ENCODE data around the gene IKBKE. TPM values are rescaled to one million over a fixed set of nuclear protein-coding genes. Genes with fewer than 3 reads are reported as not detected.

IKBKE gene
- total RNA-seq, 1 experiment from 2014 or later: 6.6 TPM

- Histone ChIP-seq H3K23me2 (ENCODE audit: insufficient read length, low read depth, low read length, poor library complexity, severe bottlenecking) (peaks cover 11% of the 10 kb centered on the region), H2BK120ac (ENCODE audit: low read depth, low read length, poor library complexity, severe bottlenecking) (no peak overlapping the region), H3K14ac (ENCODE audit: insufficient read depth, low read length) (no peak overlapping the region), H3K9me3 (ENCODE audit: control insufficient read depth, low read depth, low read length) (no peaks in the 10 kb centered on the region), H3K27me3 (ENCODE audit: insufficient read depth, low read length) (no peaks in the 10 kb centered on the region), H4K5ac (ENCODE audit: insufficient read length, low read depth, low read length) (no peak overlapping the region), H3K4me2 (ENCODE audit: insufficient read depth, insufficient read length, low read length) (no peak overlapping the region), H4K91ac (ENCODE audit: insufficient read length, low read depth, low read length) (no peak overlapping the region), H2BK5ac (ENCODE audit: insufficient read length, low read length) (no peak overlapping the region), H2BK15ac (ENCODE audit: low read depth, low read length) (no peak overlapping the region), H3K18ac (ENCODE audit: insufficient read length, low read depth, low read length) (no peak overlapping the region), H3K27ac (ENCODE audit: insufficient read length, low read depth, low read length) (no peak overlapping the region), H2AFZ (ENCODE audit: low read length) (no peak overlapping the region), H4K20me1 (ENCODE audit: control insufficient read depth, insufficient read depth, insufficient read length) (no peaks in the 10 kb centered on the region), H2AK5ac (ENCODE audit: insufficient read length, low read length) (no peak overlapping the region), H3K4ac (ENCODE audit: low read depth, low read length) (no peak overlapping the region), H3T11ph (ENCODE audit: low read length) (no peak overlapping the region), H3K79me1 (ENCODE audit: insufficient read depth, low read depth, low read length, poor library complexity, severe bottlenecking) (no peaks in the 10 kb centered on the region), H3K23ac (ENCODE audit: insufficient read length, low read depth, low read length) (no peak overlapping the region), H3K9ac (ENCODE audit: extremely low read depth, insufficient read length, low read length) (no peak overlapping the region), H2BK20ac (ENCODE audit: low read depth, low read length, poor library complexity, severe bottlenecking) (no peak overlapping the region), H3K79me2 (ENCODE audit: insufficient read depth, low read length) (no peaks in the 10 kb centered on the region), H3K4me1 (ENCODE audit: insufficient read depth, low read length) (peaks cover 12% of the 10 kb centered on the region; the same call in 1 of the 2 replicates), H4K8ac (replicated peaks; ENCODE audit: insufficient read length, low read depth, low read length) (no peak overlapping the region), H2BK12ac (ENCODE audit: insufficient read length, low read depth, low read length) (no peak overlapping the region), H3K56ac (ENCODE audit: insufficient read length, low read depth, low read length) (no peak overlapping the region)
- Mint-ChIP-seq H3K27me3 (ENCODE audit: low read depth) (peaks cover 13% of the 10 kb centered on the region), H3K9me3 (no peaks in the 10 kb centered on the region), H3K36me3 (ENCODE audit: insufficient read depth in 1 of 3, low read depth in 3 of 3) (peaks cover 12 to 19% (median 14%) of the 10 kb centered on the region in 3 experiments; a peak in 5 of 7 replicates), H3K4me3 (peak overlapping the region in 1 of 2 experiments; percentile 3; a peak in 1 of 5 replicates), H3K27ac (no peak overlapping the region; a peak in 1 of 7 replicates), H3K4me1 (peaks cover 48 to 54% of the 10 kb centered on the region in 2 experiments)
- WGBS (ENCODE audit: extremely low coverage, insufficient read length, low lambda C conversion rate): no CpG with 5 or more reads among the region's 5 CpGs
- TF ChIP-seq CTCF (conservative IDR thresholded peaks at IDR 0.05): no peak
- no peak for DNase-seq
These were observed 2.6 kb downstream of the IKBKE start for GRCh38 chr1:206472886-206473285.

Data from H9 (cell line).